Measurements from ENCODE around the gene ZNF385B. TPM values are rescaled to one million over a fixed set of nuclear protein-coding genes. Genes with fewer than 3 reads are reported as not detected.

The ZNF385B gene
- polyA plus RNA-seq, 1 donor from 2014 or later = 0.31 TPM

GRCh38 chr2:179455824-179456223 is 405.6 kb downstream of the ZNF385B start:
- H3K9me3 ChIP-seq (ENCODE audit: low read length) = no peaks in the 10 kb centered on the region
- H3K27me3 ChIP-seq (ENCODE audit: insufficient read depth, low read depth, low read length) = no peaks in the 10 kb centered on the region
- H3F3A ChIP-seq (ENCODE audit: insufficient read depth, low read length, poor library complexity, severe bottlenecking) = no peaks in the 10 kb centered on the region
- H2AFZ ChIP-seq (ENCODE audit: low read depth, low read length) = no peak overlapping the region
- no peaks in the 10 kb centered on the region for H3K79me2 ChIP-seq (replicated peaks; ENCODE audit: insufficient read depth, low read length)
- H3K4me3 ChIP-seq (ENCODE audit: low read length) = no peak overlapping the region
- no peaks in the 10 kb centered on the region for H3K9me2 ChIP-seq (ENCODE audit: insufficient read depth, low read length)
- no peak overlapping the region for H3K9ac ChIP-seq (ENCODE audit: low read length)
- H3K27ac ChIP-seq (ENCODE audit: low read length) = no peak overlapping the region
- no peaks in the 10 kb centered on the region for H3K36me3 ChIP-seq (ENCODE audit: insufficient read depth, low read length)
- TF ChIP-seq SMC3 (conservative IDR thresholded peaks at IDR 0.05; ENCODE audit: poor library complexity) (no peak), MXI1 (conservative IDR thresholded peaks at IDR 0.05; ENCODE audit: poor library complexity, severe bottlenecking) (no peak), RAD21 (conservative IDR thresholded peaks at IDR 0.05) (no peak), EZH2 (IDR thresholded peaks at IDR 0.05; ENCODE audit: borderline replicate concordance, insufficient read depth, low read length, poor library complexity, severe bottlenecking) (no peak)
- H4K20me1 ChIP-seq (ENCODE audit: insufficient read depth) = no peaks in the 10 kb centered on the region
- H3K4me2 ChIP-seq (ENCODE audit: low read length) = no peak overlapping the region

DNA sequence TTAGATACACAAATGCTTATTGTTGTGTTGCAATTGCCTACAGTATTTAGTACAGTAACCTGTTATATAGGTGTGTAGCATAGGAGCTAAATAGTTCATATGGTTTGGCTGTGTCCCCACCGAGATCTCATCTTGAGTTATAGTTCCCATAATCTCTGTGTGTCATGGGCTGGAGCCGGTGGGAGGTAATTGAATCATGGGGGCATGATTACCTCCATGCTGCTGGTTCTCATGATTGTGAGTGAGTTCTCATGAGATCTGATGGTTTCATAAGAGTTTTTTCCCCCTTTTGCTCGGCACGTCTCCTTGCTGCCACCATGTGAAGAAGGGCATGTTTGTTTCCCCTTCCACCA is 406.3 kb downstream of the ZNF385B start:
- H3K27me3 ChIP-seq (ENCODE audit: insufficient read depth, low read depth, low read length) = no peaks in the 10 kb centered on the region
- H3K9ac ChIP-seq (ENCODE audit: low read length) = no peak overlapping the region
- no peak overlapping the region for H3K27ac ChIP-seq (ENCODE audit: low read length)
- no peak overlapping the region for H2AFZ ChIP-seq (ENCODE audit: low read depth, low read length)
- no peaks in the 10 kb centered on the region for H3K36me3 ChIP-seq (ENCODE audit: insufficient read depth, low read length)
- no peak overlapping the region for H3K4me3 ChIP-seq (ENCODE audit: low read length)
- no peaks in the 10 kb centered on the region for H3K9me3 ChIP-seq (ENCODE audit: low read length)
- TF ChIP-seq CTCF (IDR thresholded peaks at IDR 0.05; ENCODE audit: poor library complexity, severe bottlenecking) (no peak), REST (IDR thresholded peaks at IDR 0.05; ENCODE audit: borderline replicate concordance) (no peak), EZH2 (IDR thresholded peaks at IDR 0.05; ENCODE audit: borderline replicate concordance, insufficient read depth, low read length, poor library complexity, severe bottlenecking) (no peak), SMC3 (conservative IDR thresholded peaks at IDR 0.05; ENCODE audit: poor library complexity) (no peak), EP300 (conservative IDR thresholded peaks at IDR 0.05; ENCODE audit: poor library complexity, severe bottlenecking) (no peak), TAF1 (IDR thresholded peaks at IDR 0.05; ENCODE audit: low read depth) (no peak), RAD21 (conservative IDR thresholded peaks at IDR 0.05) (no peak), MXI1 (conservative IDR thresholded peaks at IDR 0.05; ENCODE audit: poor library complexity, severe bottlenecking) (no peak), POLR2AphosphoS5 (IDR thresholded peaks at IDR 0.05) (no peak)
- no peaks in the 10 kb centered on the region for H4K20me1 ChIP-seq (ENCODE audit: insufficient read depth)
- H3K79me2 ChIP-seq (replicated peaks; ENCODE audit: insufficient read depth, low read length) = no peaks in the 10 kb centered on the region
- H3F3A ChIP-seq (ENCODE audit: insufficient read depth, low read length, poor library complexity, severe bottlenecking) = no peaks in the 10 kb centered on the region
- no peak overlapping the region for H3K4me2 ChIP-seq (ENCODE audit: low read length)
- no peaks in the 10 kb centered on the region for H3K9me2 ChIP-seq (ENCODE audit: insufficient read depth, low read length)

Data from neural cell (in vitro differentiated cells).